Left ventricle myocardium inferior (tissue), 1 donor: ENCODE measurements around the gene HDAC4. TPM values are rescaled to one million over a fixed set of nuclear protein-coding genes. Genes with fewer than 3 reads are reported as not detected.

Experiments used
- DNase-seq: peaks from one replicate; pipeline ENCODE4 v3.0.0-alpha.2; 2020
- H3K27ac ChIP-seq: fragments of 200-600 bp; replicated peaks from 2 replicates; pipeline ENCODE4 v1.8.0; 2021
- H3K27me3 ChIP-seq: fragments of 200-600 bp; 2 replicates; pipeline ENCODE4 v1.8.0; 2021; ENCODE audit warnings: low read depth
- H3K36me3 ChIP-seq: fragments of 200-600 bp; 2 replicates; pipeline ENCODE4 v1.8.0; 2021
- H3K4me1 ChIP-seq: fragments of 200-600 bp; 2 replicates; pipeline ENCODE4 v1.8.0; 2021
- H3K4me3 ChIP-seq: fragments of 200-600 bp; 2 replicates; pipeline ENCODE4 v1.8.0; 2021; ENCODE audit warnings: mild to moderate bottlenecking, moderate library complexity
- H3K9me3 ChIP-seq: fragments of 200-600 bp; replicated peaks from 2 replicates; pipeline ENCODE4 v1.8.0; 2021
- CTCF ChIP-seq: fragments of 200-600 bp; IDR thresholded peaks from 2 replicates; pipeline ENCODE4 v1.8.0; 2021; ENCODE audit warnings: antibody characterized with exemption, mild to moderate bottlenecking, borderline replicate concordance
- intact Hi-C: fragments of 100-400 bp; cut with micrococcal nuclease; formaldehyde crosslinking; loops from one replicate; pipeline ENCODE4 v1.11.0; 2022
- total RNA-seq: library from RNA; stranded (reverse); fragmentation: NEBNext Ultra II Directional; extraction: Animal tissue kit (Norgen Biotek cat#: 25700); gene quantifications from one replicate; pipeline ENCODE4 v1.2.1, GENCODE V29; 2021
- donor health status: DM: no; HTN: yes; CAD: no; lungs with severe emphysema.

The HDAC4 gene
- total RNA-seq, 1 donor from 2014 or later: 23.9 TPM

- Histone ChIP-seq H3K36me3 (peaks cover 78% of the 10 kb centered on the region), H3K27ac (no peak overlapping the region), H3K27me3 (no peaks in the 10 kb centered on the region), H3K9me3 (no peaks in the 10 kb centered on the region), H3K4me3 (no peak overlapping the region), H3K4me1 (peaks cover 4% of the 10 kb centered on the region)
- no peak for DNase-seq
- TF ChIP-seq CTCF: no peak
- intact Hi-C loops: no loop called here
These were observed 322.5 kb downstream of the HDAC4 start for GRCh38 chr2:239078128-239078924.

- no peaks in the 10 kb centered on the region for H3K27me3 ChIP-seq
- TF ChIP-seq CTCF: no peak
- H3K4me1 ChIP-seq: peaks cover 10% of the 10 kb centered on the region
- H3K27ac ChIP-seq: no peak overlapping the region
- no peak overlapping the region for H3K4me3 ChIP-seq
- intact Hi-C loops: no loop called here
- H3K36me3 ChIP-seq: peaks cover 76% of the 10 kb centered on the region
- DNase-seq: no peak
- H3K9me3 ChIP-seq: no peaks in the 10 kb centered on the region
These were observed 323.6 kb downstream of the HDAC4 start for GRCh38 chr2:239077260-239077659.

GRCh38 chr2:239075918-239076758 lies 324.7 kb downstream of the HDAC4 start:
- no peak for TF ChIP-seq CTCF
- Histone ChIP-seq H3K27ac (no peak overlapping the region), H3K36me3 (peaks cover 76% of the 10 kb centered on the region), H3K4me1 (peaks cover 10% of the 10 kb centered on the region), H3K9me3 (no peaks in the 10 kb centered on the region), H3K27me3 (no peaks in the 10 kb centered on the region), H3K4me3 (no peak overlapping the region)
- peak; percentile 28 for DNase-seq
- intact Hi-C loops: no loop called here

GRCh38 chr2:239073745-239074530 lies 326.9 kb downstream of the HDAC4 start:
- Histone ChIP-seq H3K4me1 (peaks cover 10% of the 10 kb centered on the region), H3K27ac (peak overlapping the region; percentile 50), H3K9me3 (no peaks in the 10 kb centered on the region), H3K36me3 (peaks cover 65% of the 10 kb centered on the region), H3K4me3 (no peak overlapping the region), H3K27me3 (no peaks in the 10 kb centered on the region)
- no peak for TF ChIP-seq CTCF
- DNase-seq: no peak
- intact Hi-C loops: no loop called here

- peak; percentile 63 for DNase-seq
- H3K4me1 ChIP-seq: peaks cover 10% of the 10 kb centered on the region
- no peaks in the 10 kb centered on the region for H3K27me3 ChIP-seq
- peak overlapping the region; percentile 50 for H3K27ac ChIP-seq
- H3K4me3 ChIP-seq: no peak overlapping the region
- no peaks in the 10 kb centered on the region for H3K9me3 ChIP-seq
- intact Hi-C loops: no loop called here
- peaks cover 64% of the 10 kb centered on the region for H3K36me3 ChIP-seq
- no peak for TF ChIP-seq CTCF
These were observed 327.6 kb downstream of the HDAC4 start for GRCh38 chr2:239073270-239073669.
